Measurements from ENCODE around the gene UTS2B.

UTS2B gene

DNA sequence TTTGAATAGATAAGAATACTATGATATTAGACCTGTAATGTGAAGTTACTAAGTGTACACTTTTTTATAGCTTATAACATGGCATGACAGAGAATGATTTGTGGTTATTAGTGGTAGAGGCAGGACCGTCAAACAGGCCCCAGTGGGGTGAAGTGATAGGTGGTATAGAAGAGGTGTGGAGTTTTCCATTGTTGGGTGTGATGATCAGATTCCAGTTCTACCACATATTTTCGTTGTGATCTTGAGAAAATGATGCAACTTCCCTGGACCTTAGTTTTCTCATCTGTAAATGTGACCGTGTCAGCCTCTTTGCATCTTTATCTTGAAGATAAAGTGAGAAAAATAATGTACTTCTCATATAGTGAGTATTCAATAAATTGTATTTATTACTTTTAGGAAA lies 30.3 kb upstream of the UTS2B start:
- Mint-ChIP-seq H3K27me3 (ENCODE audit: low read depth) (no peaks in the 10 kb centered on the region), H3K27ac (no peak overlapping the region), H3K9me3 (no peaks in the 10 kb centered on the region), H3K4me1 (ENCODE audit: low read depth) (peaks cover 5% of the 10 kb centered on the region), H3K4me3 (no peak overlapping the region), H3K36me3 (ENCODE audit: low read depth) (peaks cover 11% of the 10 kb centered on the region)

DNA sequence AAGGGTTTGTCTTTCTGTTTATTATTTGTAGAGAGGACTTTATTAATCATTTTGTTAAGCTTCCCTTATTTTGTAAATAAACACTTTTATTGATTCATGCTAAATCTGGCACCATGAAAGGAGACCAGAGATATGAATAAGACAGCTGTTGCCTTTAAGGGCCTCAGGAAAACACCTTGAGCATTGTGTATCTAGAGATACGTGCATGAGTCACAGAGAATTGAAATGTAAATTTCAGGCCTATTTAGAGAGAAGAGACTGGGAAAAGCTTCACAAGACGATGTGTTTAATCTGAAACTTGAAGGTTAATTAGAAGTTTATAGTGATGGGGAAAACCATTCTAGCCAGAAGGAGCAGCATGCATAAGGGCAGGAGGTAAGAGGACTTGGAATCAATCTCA lies 28.6 kb upstream of the UTS2B start:
- no peaks in the 10 kb centered on the region for H3K9me3 Mint-ChIP-seq
- no peak overlapping the region for H3K4me3 Mint-ChIP-seq
- H3K27me3 Mint-ChIP-seq (ENCODE audit: low read depth), result no peaks in the 10 kb centered on the region
- peaks cover 11% of the 10 kb centered on the region for H3K36me3 Mint-ChIP-seq (ENCODE audit: low read depth)
- peak overlapping the region; percentile 50 for H3K27ac Mint-ChIP-seq
- peaks cover 5% of the 10 kb centered on the region for H3K4me1 Mint-ChIP-seq (ENCODE audit: low read depth)

- no peaks in the 10 kb centered on the region for H3K9me3 Mint-ChIP-seq
- H3K4me1 Mint-ChIP-seq (ENCODE audit: low read depth), result peaks cover 5% of the 10 kb centered on the region
- H3K27ac Mint-ChIP-seq, result no peak overlapping the region
- H3K4me3 Mint-ChIP-seq, result no peak overlapping the region
- H3K36me3 Mint-ChIP-seq (ENCODE audit: low read depth), result peaks cover 11% of the 10 kb centered on the region
- H3K27me3 Mint-ChIP-seq (ENCODE audit: low read depth), result no peaks in the 10 kb centered on the region
These were observed 27.6 kb upstream of the UTS2B start for GRCh38 chr3:191357909-191358308.

- Mint-ChIP-seq H3K27me3 (ENCODE audit: low read depth) (no peaks in the 10 kb centered on the region), H3K4me1 (ENCODE audit: low read depth) (peaks cover 5% of the 10 kb centered on the region), H3K9me3 (no peaks in the 10 kb centered on the region), H3K36me3 (ENCODE audit: low read depth) (peaks cover 11% of the 10 kb centered on the region), H3K27ac (no peak overlapping the region), H3K4me3 (no peak overlapping the region)
These were observed 26.5 kb upstream of the UTS2B start for GRCh38 chr3:191356631-191357439.

- no peak overlapping the region for H3K4me3 Mint-ChIP-seq
- peaks cover 6% of the 10 kb centered on the region for H3K36me3 Mint-ChIP-seq (ENCODE audit: low read depth)
- H3K27ac Mint-ChIP-seq, result no peak overlapping the region
- H3K4me1 Mint-ChIP-seq (ENCODE audit: low read depth), result peaks cover 4% of the 10 kb centered on the region
- no peaks in the 10 kb centered on the region for H3K27me3 Mint-ChIP-seq (ENCODE audit: low read depth)
- no peaks in the 10 kb centered on the region for H3K9me3 Mint-ChIP-seq
These were observed 25.1 kb upstream of the UTS2B start for GRCh38 chr3:191355406-191355805.

DNA sequence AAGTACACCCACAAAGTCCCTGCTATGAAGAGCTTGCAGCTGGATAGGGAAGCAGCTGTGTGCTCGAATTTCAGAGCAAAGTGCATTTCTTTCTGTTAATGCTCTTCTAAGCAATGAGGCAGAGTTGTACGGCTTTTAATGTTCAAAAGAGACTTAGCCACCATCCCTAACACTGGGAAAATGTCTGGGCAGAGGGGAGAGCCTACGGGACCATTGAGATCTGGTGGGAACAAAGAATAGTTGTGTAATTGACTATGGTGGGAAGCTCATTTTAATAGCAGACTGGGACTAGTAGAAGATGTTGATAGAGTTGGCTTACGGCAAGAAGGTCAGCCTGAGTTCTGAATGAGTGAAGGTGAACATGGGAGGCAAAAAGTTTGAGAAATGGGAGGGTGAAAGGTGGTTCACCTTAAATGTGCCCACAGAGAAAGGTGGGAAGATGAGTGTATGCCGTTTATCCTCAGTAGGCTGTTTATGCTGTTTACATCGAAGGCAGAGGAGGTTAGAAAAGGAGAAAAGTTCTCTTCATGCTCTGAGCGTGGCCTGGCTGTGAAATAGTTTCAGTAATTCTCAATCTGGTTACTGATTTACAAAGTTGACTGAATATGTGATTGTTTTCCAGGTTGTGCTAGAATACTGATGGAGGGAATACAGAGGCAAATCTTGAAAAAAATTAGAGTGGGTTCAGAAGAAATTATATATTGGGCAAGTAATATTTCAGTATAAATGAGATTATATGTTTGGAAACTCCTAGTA lies 22.9 kb upstream of the UTS2B start:
- Mint-ChIP-seq H3K4me3 (no peak overlapping the region), H3K9me3 (no peaks in the 10 kb centered on the region), H3K4me1 (ENCODE audit: low read depth) (no peaks in the 10 kb centered on the region), H3K27ac (no peak overlapping the region), H3K36me3 (ENCODE audit: low read depth) (no peaks in the 10 kb centered on the region), H3K27me3 (ENCODE audit: low read depth) (no peaks in the 10 kb centered on the region)

DNA sequence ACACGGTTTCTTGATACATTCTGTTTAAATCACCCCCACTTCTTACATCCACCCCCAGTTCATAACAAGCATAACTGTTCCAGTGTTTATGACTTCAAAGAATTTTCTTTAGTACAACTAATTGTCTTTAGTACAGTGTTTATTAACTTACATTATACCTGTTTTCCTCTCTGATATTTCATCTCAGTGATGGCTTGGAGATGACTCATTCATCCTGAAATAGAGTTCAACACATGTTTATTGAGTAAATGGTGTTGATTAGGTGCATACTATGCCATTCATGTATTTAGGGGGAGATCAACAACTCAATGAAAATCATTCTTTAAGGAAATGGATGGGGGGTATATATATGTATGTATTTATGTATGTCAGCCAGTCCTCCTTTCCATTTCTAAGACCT lies 21.7 kb upstream of the UTS2B start:
- Mint-ChIP-seq H3K27me3 (ENCODE audit: low read depth) (no peaks in the 10 kb centered on the region), H3K4me1 (ENCODE audit: low read depth) (no peaks in the 10 kb centered on the region), H3K4me3 (no peak overlapping the region), H3K36me3 (ENCODE audit: low read depth) (no peaks in the 10 kb centered on the region), H3K27ac (no peak overlapping the region), H3K9me3 (no peaks in the 10 kb centered on the region)

DNA sequence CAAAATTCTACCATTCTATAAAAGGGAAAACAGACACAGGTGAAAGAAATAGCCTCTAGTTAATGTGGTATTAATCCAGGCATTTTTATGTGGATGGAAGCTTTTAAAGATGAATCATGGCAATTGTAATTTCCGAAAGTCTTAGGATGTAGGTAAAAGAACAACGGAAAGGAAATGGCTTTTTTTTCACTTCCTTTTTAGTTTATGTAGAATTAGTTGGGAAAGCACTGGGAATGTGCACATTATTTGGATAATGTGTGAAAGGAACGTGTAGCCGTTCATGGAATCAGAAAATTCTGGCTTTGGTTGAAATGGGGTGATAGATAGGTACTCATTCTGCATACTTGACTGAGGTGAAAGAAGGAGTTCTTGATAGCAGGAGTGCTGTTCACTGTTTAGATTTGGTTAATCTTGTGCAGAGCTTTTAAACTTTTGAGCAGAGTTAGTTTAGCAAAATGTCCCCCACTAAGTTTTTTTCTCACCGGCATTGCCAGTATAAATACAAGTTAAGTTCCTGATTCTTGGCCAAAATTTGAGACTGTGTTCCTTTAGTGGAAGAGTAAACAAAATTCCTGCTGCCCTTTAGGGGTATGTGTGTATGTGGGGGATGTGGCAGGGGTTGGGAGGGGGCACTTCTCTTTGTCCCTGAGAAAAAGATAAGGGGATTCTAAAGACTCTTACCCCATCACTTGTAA lies 20.2 kb upstream of the UTS2B start:
- H3K9me3 Mint-ChIP-seq, result no peaks in the 10 kb centered on the region
- no peaks in the 10 kb centered on the region for H3K4me1 Mint-ChIP-seq (ENCODE audit: low read depth)
- H3K27me3 Mint-ChIP-seq (ENCODE audit: low read depth), result no peaks in the 10 kb centered on the region
- H3K4me3 Mint-ChIP-seq, result no peak overlapping the region
- H3K36me3 Mint-ChIP-seq (ENCODE audit: low read depth), result no peaks in the 10 kb centered on the region
- H3K27ac Mint-ChIP-seq, result no peak overlapping the region

- Mint-ChIP-seq H3K27ac (no peak overlapping the region), H3K36me3 (ENCODE audit: low read depth) (no peaks in the 10 kb centered on the region), H3K9me3 (no peaks in the 10 kb centered on the region), H3K4me3 (no peak overlapping the region), H3K4me1 (ENCODE audit: low read depth) (no peaks in the 10 kb centered on the region), H3K27me3 (ENCODE audit: low read depth) (no peaks in the 10 kb centered on the region)
These were observed 17.8 kb upstream of the UTS2B start for GRCh38 chr3:191348098-191348497.

GRCh38 chr3:191347228-191347627 lies 16.9 kb upstream of the UTS2B start:
- Mint-ChIP-seq H3K4me3 (no peak overlapping the region), H3K36me3 (ENCODE audit: low read depth) (no peaks in the 10 kb centered on the region), H3K27me3 (ENCODE audit: low read depth) (no peaks in the 10 kb centered on the region), H3K4me1 (ENCODE audit: low read depth) (no peaks in the 10 kb centered on the region), H3K27ac (no peak overlapping the region), H3K9me3 (no peaks in the 10 kb centered on the region)

DNA sequence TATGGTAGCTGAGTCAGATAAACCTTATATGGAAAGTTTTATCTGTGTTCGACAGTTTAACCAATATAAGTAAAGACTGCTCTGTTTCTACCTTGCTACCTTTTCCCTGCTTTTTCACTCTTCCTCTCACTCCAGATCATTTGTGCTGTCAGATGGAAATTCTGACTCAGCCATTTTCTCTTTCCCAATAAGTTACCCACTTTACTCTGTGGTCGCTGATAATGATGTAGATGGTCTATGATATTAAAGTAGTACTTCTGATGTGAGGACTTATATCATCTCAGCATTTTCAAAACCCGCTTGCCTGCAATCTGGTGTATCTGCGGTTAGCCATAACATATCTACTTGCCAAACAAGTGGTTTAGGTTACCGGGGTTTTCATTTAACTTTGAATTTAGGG lies 15.0 kb upstream of the UTS2B start:
- Mint-ChIP-seq H3K27ac (no peak overlapping the region), H3K9me3 (no peaks in the 10 kb centered on the region), H3K36me3 (ENCODE audit: low read depth) (no peaks in the 10 kb centered on the region), H3K4me1 (ENCODE audit: low read depth) (no peaks in the 10 kb centered on the region), H3K27me3 (ENCODE audit: low read depth) (no peaks in the 10 kb centered on the region), H3K4me3 (no peak overlapping the region)

- no peaks in the 10 kb centered on the region for H3K36me3 Mint-ChIP-seq (ENCODE audit: low read depth)
- H3K27me3 Mint-ChIP-seq (ENCODE audit: low read depth), result no peaks in the 10 kb centered on the region
- H3K4me3 Mint-ChIP-seq, result no peak overlapping the region
- H3K4me1 Mint-ChIP-seq (ENCODE audit: low read depth), result no peaks in the 10 kb centered on the region
- H3K9me3 Mint-ChIP-seq, result no peaks in the 10 kb centered on the region
- H3K27ac Mint-ChIP-seq, result no peak overlapping the region
These were observed 13.6 kb upstream of the UTS2B start for GRCh38 chr3:191343913-191344312.

GRCh38 chr3:191343115-191343514 lies 12.8 kb upstream of the UTS2B start:
- Mint-ChIP-seq H3K27me3 (ENCODE audit: low read depth) (no peaks in the 10 kb centered on the region), H3K27ac (no peak overlapping the region), H3K4me1 (ENCODE audit: low read depth) (no peaks in the 10 kb centered on the region), H3K36me3 (ENCODE audit: low read depth) (no peaks in the 10 kb centered on the region), H3K9me3 (no peaks in the 10 kb centered on the region), H3K4me3 (no peak overlapping the region)

- Mint-ChIP-seq H3K9me3 (no peaks in the 10 kb centered on the region), H3K27me3 (ENCODE audit: low read depth) (no peaks in the 10 kb centered on the region), H3K27ac (no peak overlapping the region), H3K4me1 (ENCODE audit: low read depth) (no peaks in the 10 kb centered on the region), H3K36me3 (ENCODE audit: low read depth) (no peaks in the 10 kb centered on the region), H3K4me3 (no peak overlapping the region)
These were observed 12.1 kb upstream of the UTS2B start for GRCh38 chr3:191342411-191342810.

GRCh38 chr3:191342006-191342405 lies 11.7 kb upstream of the UTS2B start:
- no peak overlapping the region for H3K27ac Mint-ChIP-seq
- H3K4me3 Mint-ChIP-seq, result no peak overlapping the region
- no peaks in the 10 kb centered on the region for H3K4me1 Mint-ChIP-seq (ENCODE audit: low read depth)
- H3K9me3 Mint-ChIP-seq, result no peaks in the 10 kb centered on the region
- H3K36me3 Mint-ChIP-seq (ENCODE audit: low read depth), result no peaks in the 10 kb centered on the region
- H3K27me3 Mint-ChIP-seq (ENCODE audit: low read depth), result no peaks in the 10 kb centered on the region
